H1 (cell line): ENCODE measurements around the gene TEX14. TPM values are rescaled to one million over a fixed set of nuclear protein-coding genes. Genes with fewer than 3 reads are reported as not detected.

Source experiments
- CTCF ChIA-PET: fragments of 300-600 bp; sonication (Branson Sonifier 250); formaldehyde crosslinking; loops from one replicate; lab custom pipeline; 2021; ENCODE audit not compliant: partially characterized antibody; lab: Charles Lee
- POLR2A ChIA-PET: fragments of 300-600 bp; sonication (Branson Sonifier 250); formaldehyde crosslinking; loops from one replicate; lab custom pipeline; 2021; ENCODE audit warnings: inconsistent platforms; ENCODE audit not compliant: partially characterized antibody; lab: Charles Lee
- DNase-seq, 2 experiments: peaks; one replicate each; pipeline versions ENCODE4 v3.0.0 to v3.0.0-alpha.2; 2010 to 2022; ENCODE audit warnings: low spot score in 2 of 2, low read depth in 1 of 2, mixed read lengths in 1 of 2
- FAIRE-seq: peaks from 2 replicates; lab custom pipeline; 2011; peaks lifted over from hg19 to GRCh38; lab: Jason Lieb, UNC
- H2AFZ ChIP-seq: 2 replicates; pipeline ENCODE4 v1.8.1; 2012; ENCODE audit warnings: low read length, inconsistent platforms
- H2AK5ac ChIP-seq: 2 replicates; pipeline ENCODE4 v1.6.1; 2013; ENCODE audit warnings: low read depth, low read length
- H2BK120ac ChIP-seq: replicated peaks from 2 replicates; pipeline ENCODE3; 2013; ENCODE audit warnings: low read depth, low read length, inconsistent platforms
- H2BK12ac ChIP-seq: 2 replicates; pipeline ENCODE4 v1.6.1; 2013; ENCODE audit warnings: low read depth, low read length
- H2BK15ac ChIP-seq: 2 replicates; pipeline ENCODE4 v1.6.1; 2013; ENCODE audit warnings: low read length
- H2BK20ac ChIP-seq: 2 replicates; pipeline ENCODE4 v1.6.1; 2013; ENCODE audit warnings: low read length
- H2BK5ac ChIP-seq: 2 replicates; pipeline ENCODE4 v1.6.1; 2013; ENCODE audit warnings: low read depth, low read length
- H3K14ac ChIP-seq: 2 replicates; pipeline ENCODE4 v1.6.1; 2013; ENCODE audit warnings: inconsistent platforms; ENCODE audit not compliant: insufficient read length
- H3K18ac ChIP-seq: 2 replicates; pipeline ENCODE4 v1.6.1; 2013; ENCODE audit warnings: low read length; ENCODE audit errors: extremely low read depth
- H3K23ac ChIP-seq: 2 replicates; pipeline ENCODE4 v1.6.1; 2013; ENCODE audit warnings: inconsistent platforms; ENCODE audit not compliant: insufficient read length
- H3K23me2 ChIP-seq: 2 replicates; pipeline ENCODE4 v1.6.1; 2013; ENCODE audit warnings: low read depth, low read length
- H3K27ac ChIP-seq: 2 replicates; pipeline ENCODE4 v1.6.1; 2011; ENCODE audit warnings: low read depth, low read length, inconsistent platforms
- H3K27me3 ChIP-seq, 4 experiments: replicated peaks in 1 of 4; 1 replicate in 1 of 4; 2 replicates in 3 of 4; pipeline versions ENCODE4 v1.6.1 to v1.8.1; 2011 to 2013; ENCODE audit warnings: low read length in 3 of 4, mild to moderate bottlenecking in 3 of 4, inconsistent platforms in 2 of 4, mixed read lengths in 2 of 4, moderate library complexity in 1 of 4; ENCODE audit not compliant: control insufficient read depth in 3 of 4, insufficient read depth in 3 of 4; ENCODE audit errors: extremely low read depth in 1 of 4
- H3K36me3 ChIP-seq, 4 experiments: 2 replicates each; pipeline versions ENCODE4 v1.6.1 to v1.8.1; 2011 to 2013; ENCODE audit warnings: mild to moderate bottlenecking in 4 of 4, low read length in 3 of 4, moderate library complexity in 2 of 4, control low read depth in 1 of 4, inconsistent platforms in 1 of 4; ENCODE audit not compliant: insufficient read depth in 4 of 4, control insufficient read depth in 2 of 4
- H3K4ac ChIP-seq: replicated peaks from 2 replicates; pipeline ENCODE3; 2013; ENCODE audit warnings: low read length, low read depth, mixed read lengths, inconsistent platforms; ENCODE audit not compliant: insufficient read length
- H3K4me1 ChIP-seq, 4 experiments: replicated peaks in 1 of 4; 1 replicate in 1 of 4; 2 replicates in 3 of 4; pipeline versions ENCODE4 v1.6.1 to v1.8.1; 2011 to 2013; ENCODE audit warnings: low read length in 3 of 4, inconsistent platforms in 2 of 4, mixed read lengths in 1 of 4; ENCODE audit not compliant: insufficient read depth in 4 of 4, control insufficient read depth in 3 of 4
- H3K4me2 ChIP-seq, 2 experiments: 2 replicates each; pipeline versions ENCODE4 v1.6.1 to v1.8.1; 2011 to 2013; ENCODE audit warnings: low read depth in 2 of 2, low read length in 2 of 2, control low read depth in 1 of 2, inconsistent platforms in 1 of 2, mild to moderate bottlenecking in 1 of 2; ENCODE audit not compliant: insufficient read depth in 1 of 2
- H3K4me3 ChIP-seq, 4 experiments: fragments of 200-600, 300-600 bp in 1 of 4; sonication (generic), shearing (Covaris generic), sonication (Bioruptor Twin) in 1 of 4; 2 replicates each; pipeline versions ENCODE4 v1.5.1 to v1.8.1; 2011 to 2016; ENCODE audit warnings: low read length in 4 of 4, low read depth in 3 of 4, control low read depth in 2 of 4, inconsistent platforms in 2 of 4, mild to moderate bottlenecking in 2 of 4, mixed read lengths in 1 of 4, moderate library complexity in 1 of 4; ENCODE audit not compliant: insufficient read depth in 2 of 4; ENCODE audit errors: extremely low read depth in 1 of 4
- H3K56ac ChIP-seq: replicated peaks from 2 replicates; pipeline ENCODE3; 2013; ENCODE audit warnings: low read depth, mild to moderate bottlenecking, mixed read lengths, low read length, inconsistent platforms; ENCODE audit not compliant: insufficient read length
- H3K79me1 ChIP-seq: 2 replicates; pipeline ENCODE4 v1.6.1; 2013; ENCODE audit warnings: low read depth, low read length, control low read depth
- H3K79me2 ChIP-seq, 2 experiments: 2 replicates each; pipeline versions ENCODE4 v1.6.1 to v1.8.1; 2012 to 2013; ENCODE audit warnings: low read length in 2 of 2, mild to moderate bottlenecking in 2 of 2, inconsistent platforms in 1 of 2; ENCODE audit not compliant: insufficient read depth in 2 of 2, control insufficient read depth in 1 of 2
- H3K9ac ChIP-seq, 4 experiments: replicated peaks in 1 of 4; 1 replicate in 1 of 4; 2 replicates in 3 of 4; pipeline versions ENCODE4 v1.6.1 to v1.8.1; 2011 to 2013; ENCODE audit warnings: low read depth in 3 of 4, low read length in 3 of 4, control low read depth in 2 of 4, mild to moderate bottlenecking in 2 of 4, moderate library complexity in 2 of 4, inconsistent platforms in 1 of 4; ENCODE audit errors: extremely low read depth in 1 of 4
- H3K9me3 ChIP-seq, 2 experiments: 2 replicates each; pipeline versions ENCODE4 v1.6.1 to v1.8.1; 2012 to 2013; ENCODE audit warnings: mild to moderate bottlenecking in 2 of 2, moderate library complexity in 2 of 2, control low read depth in 1 of 2, inconsistent platforms in 1 of 2, low read depth in 1 of 2, low read length in 1 of 2, mixed read lengths in 1 of 2; ENCODE audit not compliant: insufficient read depth in 2 of 2
- H4K20me1 ChIP-seq, 2 experiments: replicated peaks in 1 of 2; 2 replicates each; pipeline versions ENCODE3 to v1.8.1; 2011 to 2013; ENCODE audit warnings: inconsistent platforms in 2 of 2, low read length in 2 of 2, mild to moderate bottlenecking in 1 of 2; ENCODE audit not compliant: insufficient read depth in 2 of 2, control insufficient read depth in 1 of 2
- H4K5ac ChIP-seq: 2 replicates; pipeline ENCODE4 v1.6.1; 2013; ENCODE audit warnings: low read length, low read depth, mixed read lengths, inconsistent platforms; ENCODE audit not compliant: insufficient read length
- H4K8ac ChIP-seq: 2 replicates; pipeline ENCODE4 v1.8.0; 2013; ENCODE audit warnings: mild to moderate bottlenecking, moderate library complexity, low read length, inconsistent platforms; ENCODE audit not compliant: insufficient read depth; ENCODE audit errors: extremely low read depth
- H4K91ac ChIP-seq: replicated peaks from 2 replicates; pipeline ENCODE3; 2013; ENCODE audit warnings: low read length, mixed read lengths, inconsistent platforms; ENCODE audit not compliant: insufficient read length
- ASH2L ChIP-seq: fragments of 200-600, 300-600 bp; sonication (generic); IDR thresholded peaks from one replicate; pipeline ENCODE4 v1.7.1; 2017; ENCODE audit warnings: low read length
- KDM4A ChIP-seq: IDR thresholded peaks from one replicate; pipeline ENCODE4 v1.7.1; 2012; ENCODE audit warnings: low read depth, mild to moderate bottlenecking, moderate library complexity, low read length, inconsistent platforms; ENCODE audit not compliant: severe bottlenecking
- KDM5A ChIP-seq: fragments of 200-600 bp; IDR thresholded peaks from 2 replicates; pipeline ENCODE4 v1.7.1; 2012; ENCODE audit warnings: mild to moderate bottlenecking, low read length, inconsistent platforms, mixed read lengths
- SUZ12 ChIP-seq: fragments of 200-600 bp; sonication (generic); IDR thresholded peaks from 2 replicates; pipeline ENCODE4 v1.6.1; 2012; ENCODE audit warnings: mild to moderate bottlenecking, inconsistent platforms, low read length, moderate library complexity, mixed read lengths
- TBP ChIP-seq: IDR thresholded peaks from 2 replicates; pipeline ENCODE4 v1.6.1; 2011; ENCODE audit warnings: low read depth, low read length, improper control_type of control experiment
- WGBS, 2 experiments: shearing (Covaris generic) in 1 of 2; methylation state at CpG; one replicate each; pipeline versions ENCODE4 v1.1.6 to v1.1.7; 2013 to 2015; ENCODE audit warnings: low lambda C conversion rate in 2 of 2, mixed read lengths in 2 of 2, inconsistent platforms in 1 of 2, low coverage in 1 of 2, missing lambda C conversion rate in 1 of 2; ENCODE audit not compliant: insufficient replicate concordance in 2 of 2, insufficient coverage in 1 of 2, insufficient read length in 1 of 2; ENCODE audit errors: extremely low coverage in 1 of 2, missing lambda C conversion rate in 1 of 2; 5-methylcytosine and 5-hydroxymethylcytosine counted together
- polyA plus RNA-seq, 7 experiments: library from polyadenylated mRNA; depleted of rRNA in 3 of 7; stranded (reverse) in 5 of 7; unstranded in 2 of 7; fragments of >200 nt in 5 of 7; fragments of 200-250 nt in 2 of 7; gene quantifications; 1 replicate in 5 of 7; 2 replicates in 1 of 7; 4 replicates in 1 of 7; pipeline versions ENCODE4 v1.2.1 to v1.2.3, GENCODE V29; 2011 to 2013; ENCODE audit warnings: missing spikeins in 2 of 7, mixed read lengths in 2 of 7
- total RNA-seq: library from RNA; stranded (reverse); fragmentation: NEBNext Ultra II Directional; extraction: Animal tissue kit (Norgen Biotek cat#: 25700); gene quantifications from 2 replicates; pipeline ENCODE4 v1.2.1, GENCODE V29; 2021

Gene TEX14
- total and polyA plus RNA-seq, 2 of the 8 experiments (the other 6 are each of a cell fraction or from before 2014, with no cell fraction given), result 0.83 to 2.5 TPM

GRCh38 chr17:58665946-58666857, 25.6 kb downstream of the TEX14 start:
- FAIRE-seq, result no peak
- Histone ChIP-seq H2AFZ (0 out of 2 replicates have a peak overlapping the region, but pooled peaks have one; percentile 71), H3K23ac (no peak overlapping the region), H2BK5ac (no peak overlapping the region), H4K5ac (no peak overlapping the region), H3K4me2 (no peak overlapping the region), H3K9me3 (no peaks in the 10 kb centered on the region), H3K79me2 (no peaks in the 10 kb centered on the region), H2BK15ac (no peak overlapping the region), H3K27me3 (no peaks in the 10 kb centered on the region), H2BK12ac (no peak overlapping the region), H2BK120ac (no peak overlapping the region), H3K4me3 (no peak overlapping the region), H3K9ac (no peak overlapping the region), H3K4ac (no peak overlapping the region), H2AK5ac (no peak overlapping the region), H3K18ac (no peak overlapping the region), H4K91ac (no peak overlapping the region), H3K23me2 (no peaks in the 10 kb centered on the region; the same call in 1 of the 2 replicates), H3K79me1 (no peaks in the 10 kb centered on the region), H3K27ac (no peak overlapping the region), H2BK20ac (no peak overlapping the region), H3K36me3 (no peaks in the 10 kb centered on the region), H4K20me1 (no peaks in the 10 kb centered on the region), H3K56ac (no peak overlapping the region), H3K4me1 (peaks cover 0 to 4% (median 1%) of the 10 kb centered on the region in 4 experiments; a peak in 2 of 7 replicates), H4K8ac (no peak overlapping the region), H3K14ac (no peak overlapping the region)
- no peak for TF ChIP-seq TBP
- TF ChIP-seq ASH2L, result no peak
- no peak for TF ChIP-seq SUZ12
- TF ChIP-seq KDM4A, result no peak
- no peak for TF ChIP-seq KDM5A
- POLR2A ChIA-PET, result interaction anchor here (0.6 to 3.3 kb wide), 7 partner anchors 9 to 132 kb away, joined by 3 to 17 read pairs (median 3); no protein-coding TSS in a partner anchor
- DNase-seq, result no peak
- WGBS, 2 experiments, result 90% methylated on average over 23 of the region's 25 CpGs; no CpG with 5 or more reads in 1 of the 2 experiments
- CTCF ChIA-PET, result no interaction called here
